Measurements from ENCODE around the gene FAM117A. TPM values are rescaled to one million over a fixed set of nuclear protein-coding genes. Genes with fewer than 3 reads are reported as not detected.

Gene FAM117A
- total and polyA plus RNA-seq, 10 of the 15 experiments (the other 5 are each of a cell fraction or from before 2014, with no cell fraction given) = 2.1 to 29.6 (median 20.0) TPM

DNA sequence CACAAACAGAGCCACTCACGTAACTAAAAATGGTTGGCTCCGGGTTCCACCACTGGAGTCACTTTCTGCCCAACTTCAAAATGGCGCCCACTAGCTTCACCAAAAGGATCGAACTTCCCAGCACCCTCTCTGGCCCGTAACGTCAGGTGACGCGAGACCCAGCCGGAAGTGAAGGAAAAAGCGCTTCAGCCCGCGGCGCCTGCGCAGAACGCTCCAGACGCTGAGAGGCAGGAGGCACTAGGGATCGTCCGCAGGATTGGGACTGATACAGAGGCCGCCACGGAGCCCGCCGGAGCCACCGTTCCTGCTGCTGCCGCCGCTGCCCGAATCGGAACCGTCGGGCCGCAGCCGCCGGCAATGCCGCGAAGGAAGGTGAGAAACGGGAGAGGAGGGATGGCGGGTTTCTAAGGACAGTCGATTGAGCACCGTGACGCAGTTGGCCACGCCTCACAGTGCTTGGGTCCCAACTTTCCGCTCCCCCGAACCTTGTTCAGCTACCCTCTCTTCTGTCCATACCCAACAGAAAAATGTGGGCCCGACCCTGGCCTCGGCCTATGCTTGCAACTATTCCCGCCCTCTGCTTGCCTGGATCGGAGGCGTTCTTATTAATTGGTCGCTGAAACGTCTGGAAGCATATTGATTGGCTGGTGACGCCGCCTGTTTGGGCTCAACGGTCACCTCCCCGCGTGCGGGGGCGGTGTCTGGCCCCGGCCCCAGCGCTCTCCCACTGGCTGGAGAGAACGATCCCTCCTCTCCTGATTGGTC, 24.7 kb upstream of the FAM117A start, which contains the start of gene KAT7 (continued):
- TF ChIP-seq KLF5 (IDR thresholded peaks at IDR 0.05; ENCODE audit: partially characterized antibody) (peak; percentile 49), JUNB (IDR thresholded peaks at IDR 0.05) (no peak), FOXK2 (IDR thresholded peaks at IDR 0.05) (peak; percentile 26; the same call in 1 of the 2 replicates), SREBF1 (IDR thresholded peaks at IDR 0.05; ENCODE audit: low read length) (peak; percentile 40; the same call in 1 of the 2 replicates), CREB1 (IDR thresholded peaks at IDR 0.05; ENCODE audit: low read depth) (peak; percentile 98), NBN (IDR thresholded peaks at IDR 0.05) (peak; percentile 89), NFYA (IDR thresholded peaks at IDR 0.05; ENCODE audit: borderline replicate concordance, low read depth, low read length) (peak; percentile 61), SP1 (IDR thresholded peaks at IDR 0.05; ENCODE audit: low read depth, low read length) (peak; percentile 99), FOS (IDR thresholded peaks at IDR 0.05; ENCODE audit: borderline replicate concordance, extremely low read depth, insufficient read length) (peak; percentile 98), ZNF217 (IDR thresholded peaks at IDR 0.05) (no peak), DPF2 (IDR thresholded peaks at IDR 0.05) (peak; percentile 93), STAT1 (conservative IDR thresholded peaks at IDR 0.05) (0 out of 2 replicates have a peak, but pooled peaks have one; percentile 19), TARDBP (IDR thresholded peaks at IDR 0.05; ENCODE audit: borderline replicate concordance) (no peak), MTA3 (IDR thresholded peaks at IDR 0.05; ENCODE audit: borderline replicate concordance, low read length) (no peak)
- TF ChIP-seq, protein P1, sequence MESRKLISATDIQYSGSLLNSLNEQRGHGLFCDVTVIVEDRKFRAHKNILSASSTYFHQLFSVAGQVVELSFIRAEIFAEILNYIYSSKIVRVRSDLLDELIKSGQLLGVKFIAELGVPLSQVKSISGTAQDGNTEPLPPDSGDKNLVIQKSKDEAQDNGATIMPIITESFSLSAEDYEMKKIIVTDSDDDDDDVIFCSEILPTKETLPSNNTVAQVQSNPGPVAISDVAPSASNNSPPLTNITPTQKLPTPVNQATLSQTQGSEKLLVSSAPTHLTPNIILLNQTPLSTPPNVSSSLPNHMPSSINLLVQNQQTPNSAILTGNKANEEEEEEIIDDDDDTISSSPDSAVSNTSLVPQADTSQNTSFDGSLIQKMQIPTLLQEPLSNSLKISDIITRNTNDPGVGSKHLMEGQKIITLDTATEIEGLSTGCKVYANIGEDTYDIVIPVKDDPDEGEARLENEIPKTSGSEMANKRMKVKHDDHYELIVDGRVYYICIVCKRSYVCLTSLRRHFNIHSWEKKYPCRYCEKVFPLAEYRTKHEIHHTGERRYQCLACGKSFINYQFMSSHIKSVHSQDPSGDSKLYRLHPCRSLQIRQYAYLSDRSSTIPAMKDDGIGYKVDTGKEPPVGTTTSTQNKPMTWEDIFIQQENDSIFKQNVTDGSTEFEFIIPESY (IDR thresholded peaks at IDR 0.05) = 0 out of 2 replicates have a peak, but pooled peaks have one; percentile 10
- TF ChIP-seq, protein P2, sequence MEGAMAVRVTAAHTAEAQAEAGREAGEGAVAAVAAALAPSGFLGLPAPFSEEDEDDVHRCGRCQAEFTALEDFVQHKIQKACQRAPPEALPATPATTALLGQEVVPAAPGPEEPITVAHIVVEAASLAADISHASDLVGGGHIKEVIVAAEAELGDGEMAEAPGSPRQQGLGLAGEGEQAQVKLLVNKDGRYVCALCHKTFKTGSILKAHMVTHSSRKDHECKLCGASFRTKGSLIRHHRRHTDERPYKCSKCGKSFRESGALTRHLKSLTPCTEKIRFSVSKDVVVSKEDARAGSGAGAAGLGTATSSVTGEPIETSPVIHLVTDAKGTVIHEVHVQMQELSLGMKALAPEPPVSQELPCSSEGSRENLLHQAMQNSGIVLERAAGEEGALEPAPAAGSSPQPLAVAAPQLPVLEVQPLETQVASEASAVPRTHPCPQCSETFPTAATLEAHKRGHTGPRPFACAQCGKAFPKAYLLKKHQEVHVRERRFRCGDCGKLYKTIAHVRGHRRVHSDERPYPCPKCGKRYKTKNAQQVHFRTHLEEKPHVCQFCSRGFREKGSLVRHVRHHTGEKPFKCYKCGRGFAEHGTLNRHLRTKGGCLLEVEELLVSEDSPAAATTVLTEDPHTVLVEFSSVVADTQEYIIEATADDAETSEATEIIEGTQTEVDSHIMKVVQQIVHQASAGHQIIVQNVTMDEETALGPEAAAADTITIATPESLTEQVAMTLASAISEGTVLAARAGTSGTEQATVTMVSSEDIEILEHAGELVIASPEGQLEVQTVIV (IDR thresholded peaks at IDR 0.05; ENCODE audit: borderline replicate concordance, partially characterized antibody) = peak; percentile 86
- TF ChIP-seq, protein P3, sequence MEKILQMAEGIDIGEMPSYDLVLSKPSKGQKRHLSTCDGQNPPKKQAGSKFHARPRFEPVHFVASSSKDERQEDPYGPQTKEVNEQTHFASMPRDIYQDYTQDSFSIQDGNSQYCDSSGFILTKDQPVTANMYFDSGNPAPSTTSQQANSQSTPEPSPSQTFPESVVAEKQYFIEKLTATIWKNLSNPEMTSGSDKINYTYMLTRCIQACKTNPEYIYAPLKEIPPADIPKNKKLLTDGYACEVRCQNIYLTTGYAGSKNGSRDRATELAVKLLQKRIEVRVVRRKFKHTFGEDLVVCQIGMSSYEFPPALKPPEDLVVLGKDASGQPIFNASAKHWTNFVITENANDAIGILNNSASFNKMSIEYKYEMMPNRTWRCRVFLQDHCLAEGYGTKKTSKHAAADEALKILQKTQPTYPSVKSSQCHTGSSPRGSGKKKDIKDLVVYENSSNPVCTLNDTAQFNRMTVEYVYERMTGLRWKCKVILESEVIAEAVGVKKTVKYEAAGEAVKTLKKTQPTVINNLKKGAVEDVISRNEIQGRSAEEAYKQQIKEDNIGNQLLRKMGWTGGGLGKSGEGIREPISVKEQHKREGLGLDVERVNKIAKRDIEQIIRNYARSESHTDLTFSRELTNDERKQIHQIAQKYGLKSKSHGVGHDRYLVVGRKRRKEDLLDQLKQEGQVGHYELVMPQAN (conservative IDR thresholded peaks at IDR 0.05) = peak; percentile 74
- TF ChIP-seq, protein P4, sequence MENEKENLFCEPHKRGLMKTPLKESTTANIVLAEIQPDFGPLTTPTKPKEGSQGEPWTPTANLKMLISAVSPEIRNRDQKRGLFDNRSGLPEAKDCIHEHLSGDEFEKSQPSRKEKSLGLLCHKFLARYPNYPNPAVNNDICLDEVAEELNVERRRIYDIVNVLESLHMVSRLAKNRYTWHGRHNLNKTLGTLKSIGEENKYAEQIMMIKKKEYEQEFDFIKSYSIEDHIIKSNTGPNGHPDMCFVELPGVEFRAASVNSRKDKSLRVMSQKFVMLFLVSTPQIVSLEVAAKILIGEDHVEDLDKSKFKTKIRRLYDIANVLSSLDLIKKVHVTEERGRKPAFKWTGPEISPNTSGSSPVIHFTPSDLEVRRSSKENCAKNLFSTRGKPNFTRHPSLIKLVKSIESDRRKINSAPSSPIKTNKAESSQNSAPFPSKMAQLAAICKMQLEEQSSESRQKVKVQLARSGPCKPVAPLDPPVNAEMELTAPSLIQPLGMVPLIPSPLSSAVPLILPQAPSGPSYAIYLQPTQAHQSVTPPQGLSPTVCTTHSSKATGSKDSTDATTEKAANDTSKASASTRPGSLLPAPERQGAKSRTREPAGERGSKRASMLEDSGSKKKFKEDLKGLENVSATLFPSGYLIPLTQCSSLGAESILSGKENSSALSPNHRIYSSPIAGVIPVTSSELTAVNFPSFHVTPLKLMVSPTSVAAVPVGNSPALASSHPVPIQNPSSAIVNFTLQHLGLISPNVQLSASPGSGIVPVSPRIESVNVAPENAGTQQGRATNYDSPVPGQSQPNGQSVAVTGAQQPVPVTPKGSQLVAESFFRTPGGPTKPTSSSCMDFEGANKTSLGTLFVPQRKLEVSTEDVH (IDR thresholded peaks at IDR 0.05; ENCODE audit: low read depth, partially characterized antibody) = peak; percentile 68
- TF ChIP-seq, protein P5, sequence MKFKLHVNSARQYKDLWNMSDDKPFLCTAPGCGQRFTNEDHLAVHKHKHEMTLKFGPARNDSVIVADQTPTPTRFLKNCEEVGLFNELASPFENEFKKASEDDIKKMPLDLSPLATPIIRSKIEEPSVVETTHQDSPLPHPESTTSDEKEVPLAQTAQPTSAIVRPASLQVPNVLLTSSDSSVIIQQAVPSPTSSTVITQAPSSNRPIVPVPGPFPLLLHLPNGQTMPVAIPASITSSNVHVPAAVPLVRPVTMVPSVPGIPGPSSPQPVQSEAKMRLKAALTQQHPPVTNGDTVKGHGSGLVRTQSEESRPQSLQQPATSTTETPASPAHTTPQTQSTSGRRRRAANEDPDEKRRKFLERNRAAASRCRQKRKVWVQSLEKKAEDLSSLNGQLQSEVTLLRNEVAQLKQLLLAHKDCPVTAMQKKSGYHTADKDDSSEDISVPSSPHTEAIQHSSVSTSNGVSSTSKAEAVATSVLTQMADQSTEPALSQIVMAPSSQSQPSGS (IDR thresholded peaks at IDR 0.05; ENCODE audit: low read length) = no peak
- TF ChIP-seq, protein P6, sequence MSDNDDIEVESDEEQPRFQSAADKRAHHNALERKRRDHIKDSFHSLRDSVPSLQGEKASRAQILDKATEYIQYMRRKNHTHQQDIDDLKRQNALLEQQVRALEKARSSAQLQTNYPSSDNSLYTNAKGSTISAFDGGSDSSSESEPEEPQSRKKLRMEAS (IDR thresholded peaks at IDR 0.05; ENCODE audit: low read depth, low read length) = no peak; the same call in 1 of the 2 replicates

Measured in GM12878 (cell line).